Measurements from ENCODE around the gene PIP4K2A. TPM values are rescaled to one million over a fixed set of nuclear protein-coding genes. Genes with fewer than 3 reads are reported as not detected.

Gene PIP4K2A
- total RNA-seq, 4 donors from 2014 or later = 6.8 to 34.7 (median 15.4) TPM

DNA sequence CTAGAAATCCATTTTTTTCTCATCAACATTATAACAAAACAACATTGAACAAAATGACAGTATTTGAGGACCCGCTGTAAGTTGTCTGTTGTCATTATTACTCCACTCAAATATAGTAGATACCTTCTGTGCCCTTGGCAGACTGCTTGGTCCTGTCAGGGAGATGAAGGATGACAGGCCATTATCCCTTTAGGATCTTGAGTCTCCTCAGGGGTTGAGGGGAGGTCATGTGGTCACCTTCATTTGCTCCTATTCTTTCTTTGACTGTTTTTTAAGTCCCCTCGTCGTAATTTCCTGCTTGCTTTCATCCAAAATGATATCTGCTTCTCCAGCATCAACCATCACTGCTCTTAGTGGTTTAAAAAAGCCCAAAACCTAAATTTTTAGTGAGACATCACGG, 2.6 kb upstream of the PIP4K2A start:
- H3K27me3 ChIP-seq = no peaks in the 10 kb centered on the region
- TF ChIP-seq, protein P1, sequence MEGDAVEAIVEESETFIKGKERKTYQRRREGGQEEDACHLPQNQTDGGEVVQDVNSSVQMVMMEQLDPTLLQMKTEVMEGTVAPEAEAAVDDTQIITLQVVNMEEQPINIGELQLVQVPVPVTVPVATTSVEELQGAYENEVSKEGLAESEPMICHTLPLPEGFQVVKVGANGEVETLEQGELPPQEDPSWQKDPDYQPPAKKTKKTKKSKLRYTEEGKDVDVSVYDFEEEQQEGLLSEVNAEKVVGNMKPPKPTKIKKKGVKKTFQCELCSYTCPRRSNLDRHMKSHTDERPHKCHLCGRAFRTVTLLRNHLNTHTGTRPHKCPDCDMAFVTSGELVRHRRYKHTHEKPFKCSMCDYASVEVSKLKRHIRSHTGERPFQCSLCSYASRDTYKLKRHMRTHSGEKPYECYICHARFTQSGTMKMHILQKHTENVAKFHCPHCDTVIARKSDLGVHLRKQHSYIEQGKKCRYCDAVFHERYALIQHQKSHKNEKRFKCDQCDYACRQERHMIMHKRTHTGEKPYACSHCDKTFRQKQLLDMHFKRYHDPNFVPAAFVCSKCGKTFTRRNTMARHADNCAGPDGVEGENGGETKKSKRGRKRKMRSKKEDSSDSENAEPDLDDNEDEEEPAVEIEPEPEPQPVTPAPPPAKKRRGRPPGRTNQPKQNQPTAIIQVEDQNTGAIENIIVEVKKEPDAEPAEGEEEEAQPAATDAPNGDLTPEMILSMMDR (IDR thresholded peaks at IDR 0.05) = no peak
- TF ChIP-seq POLR2A (IDR thresholded peaks at IDR 0.05) = no peak
- DNase-seq = no peak
- H3K4me1 ChIP-seq = peaks cover 0 to 10% (median 7%) of the 10 kb centered on the region in 4 donors
- H3K4me3 ChIP-seq = no peak overlapping the region
- no peaks in the 10 kb centered on the region for H3K9me3 ChIP-seq
- H3K27ac ChIP-seq = no peak overlapping the region
- H3K36me3 ChIP-seq = no peaks in the 10 kb centered on the region

DNA sequence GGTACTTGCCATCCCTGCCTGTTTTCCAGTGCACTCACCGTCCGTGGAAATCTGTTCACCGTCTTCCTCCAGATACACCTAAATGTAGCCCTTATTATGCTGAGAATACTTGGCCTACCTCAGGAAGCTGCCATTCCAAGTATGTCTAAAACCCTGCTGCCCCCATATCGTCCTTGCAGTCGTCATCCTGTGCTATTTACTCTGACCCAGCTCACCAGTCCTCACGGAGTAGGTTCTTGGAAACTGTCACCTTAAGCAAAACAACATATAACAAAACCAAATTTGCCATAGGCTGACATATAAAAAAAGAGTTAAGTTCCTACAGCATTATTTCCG, 880 bp upstream of the PIP4K2A start:
- TF ChIP-seq, protein P1 (IDR thresholded peaks at IDR 0.05) = no peak
- no peak for TF ChIP-seq POLR2A (IDR thresholded peaks at IDR 0.05)
- H3K4me1 ChIP-seq = peaks cover 0 to 19% (median 8%) of the 10 kb centered on the region in 4 donors
- H3K27ac ChIP-seq = peak overlapping the region in 3 of 4 donors; percentile 83 to 95 (median 84)
- no peaks in the 10 kb centered on the region for H3K36me3 ChIP-seq
- peak overlapping the region in 1 of 4 donors; percentile 96 for H3K4me3 ChIP-seq
- no peak for DNase-seq
- no peaks in the 10 kb centered on the region for H3K9me3 ChIP-seq
- H3K27me3 ChIP-seq = no peaks in the 10 kb centered on the region

DNA sequence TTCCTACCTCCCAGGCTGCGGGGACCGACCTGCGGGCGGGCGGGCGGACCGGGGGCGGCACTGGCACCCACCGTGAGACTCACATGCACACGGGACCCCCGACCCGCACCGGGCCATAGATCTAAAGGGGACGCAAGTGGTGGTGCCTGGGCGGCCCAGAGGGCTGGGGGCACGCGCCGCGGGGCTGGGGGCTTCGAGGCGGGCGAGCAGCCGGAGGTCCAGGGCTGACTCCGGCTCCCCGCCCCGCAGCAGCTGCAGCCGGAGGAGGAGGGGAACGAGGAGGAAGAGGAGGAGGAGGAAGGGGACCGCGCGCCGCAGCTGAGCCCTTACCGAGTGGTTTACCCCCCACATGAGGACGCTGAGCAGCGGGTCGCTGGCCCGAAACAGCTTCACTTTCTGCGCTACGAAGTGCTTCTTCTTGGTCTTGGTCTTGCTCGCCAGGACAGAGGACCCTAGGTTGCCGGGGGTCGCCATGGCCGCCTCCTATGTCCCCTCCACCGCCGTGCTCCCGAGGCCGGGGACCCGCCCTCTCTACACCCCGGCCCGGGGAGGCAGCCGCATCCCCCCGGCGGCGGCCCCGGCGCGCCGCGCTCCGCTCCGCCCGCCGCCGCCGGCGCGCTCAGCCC, 412 bp downstream of the PIP4K2A start:
- H3K27ac ChIP-seq = peak overlapping the region; percentile 80 to 95 (median 90)
- DNase-seq = peak in 2 of 3 donors; percentile 40 to 71
- no peaks in the 10 kb centered on the region for H3K27me3 ChIP-seq
- H3K4me1 ChIP-seq = peaks cover 0 to 19% (median 11%) of the 10 kb centered on the region in 4 donors
- TF ChIP-seq, protein P1 (IDR thresholded peaks at IDR 0.05) = no peak
- TF ChIP-seq POLR2A (IDR thresholded peaks at IDR 0.05) = no peak
- no peaks in the 10 kb centered on the region for H3K9me3 ChIP-seq
- peak overlapping the region; percentile 79 to 96 (median 89) for H3K4me3 ChIP-seq
- no peaks in the 10 kb centered on the region for H3K36me3 ChIP-seq

DNA sequence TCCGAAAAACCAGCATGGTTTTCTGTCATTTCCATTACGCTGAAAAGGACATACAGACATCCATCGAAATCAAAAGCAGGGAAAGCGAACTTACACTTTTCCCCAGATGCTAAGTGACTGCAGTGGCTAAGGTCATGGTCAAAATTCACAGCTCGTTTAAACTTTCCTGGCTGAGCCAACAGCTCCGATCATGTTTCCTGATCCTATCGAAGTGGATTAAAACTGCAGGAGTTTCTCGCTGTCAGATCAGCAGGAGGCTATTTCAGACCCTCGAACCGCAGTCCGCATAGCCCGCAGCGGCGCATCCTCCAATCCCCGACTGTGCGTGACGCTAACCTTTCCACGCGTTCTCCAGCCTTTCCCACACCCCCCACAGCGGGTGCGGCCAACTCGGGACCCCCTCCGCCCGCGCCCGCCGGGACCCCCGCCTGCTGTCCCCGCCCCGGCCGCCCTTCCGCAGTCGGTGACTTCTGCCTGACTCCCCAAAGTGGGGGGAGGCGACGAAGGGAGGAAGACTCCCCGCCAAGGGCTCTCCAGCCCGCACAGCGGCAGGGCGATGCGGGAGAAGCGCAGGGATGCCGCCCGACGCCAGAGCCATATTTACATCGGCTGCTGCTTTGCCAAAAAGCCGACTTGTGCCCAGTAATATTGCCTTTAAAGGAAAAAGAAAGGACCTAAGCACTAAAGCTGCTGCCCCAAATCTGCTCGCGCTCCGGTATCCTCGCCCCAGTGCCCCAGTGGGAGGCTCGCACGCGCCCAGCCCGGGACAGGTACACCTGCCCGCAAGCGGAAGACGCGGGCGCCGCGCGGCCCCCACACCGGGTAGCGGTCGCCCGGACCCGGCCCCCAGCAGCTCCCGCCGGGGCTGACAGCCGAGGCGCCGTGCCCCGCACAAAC, 1.2 kb downstream of the PIP4K2A start:
- Histone ChIP-seq H3K27ac (peak overlapping the region; percentile 80 to 95 (median 90)), H3K4me1 (peaks cover 0 to 19% (median 11%) of the 10 kb centered on the region in 4 donors), H3K4me3 (peak overlapping the region; percentile 79 to 96 (median 89)), H3K27me3 (no peaks in the 10 kb centered on the region), H3K36me3 (no peaks in the 10 kb centered on the region), H3K9me3 (no peaks in the 10 kb centered on the region)
- peak; percentile 56 to 65 (median 57) for DNase-seq
- TF ChIP-seq, protein P1 (IDR thresholded peaks at IDR 0.05) = no peak
- TF ChIP-seq POLR2A (IDR thresholded peaks at IDR 0.05) = no peak

DNA sequence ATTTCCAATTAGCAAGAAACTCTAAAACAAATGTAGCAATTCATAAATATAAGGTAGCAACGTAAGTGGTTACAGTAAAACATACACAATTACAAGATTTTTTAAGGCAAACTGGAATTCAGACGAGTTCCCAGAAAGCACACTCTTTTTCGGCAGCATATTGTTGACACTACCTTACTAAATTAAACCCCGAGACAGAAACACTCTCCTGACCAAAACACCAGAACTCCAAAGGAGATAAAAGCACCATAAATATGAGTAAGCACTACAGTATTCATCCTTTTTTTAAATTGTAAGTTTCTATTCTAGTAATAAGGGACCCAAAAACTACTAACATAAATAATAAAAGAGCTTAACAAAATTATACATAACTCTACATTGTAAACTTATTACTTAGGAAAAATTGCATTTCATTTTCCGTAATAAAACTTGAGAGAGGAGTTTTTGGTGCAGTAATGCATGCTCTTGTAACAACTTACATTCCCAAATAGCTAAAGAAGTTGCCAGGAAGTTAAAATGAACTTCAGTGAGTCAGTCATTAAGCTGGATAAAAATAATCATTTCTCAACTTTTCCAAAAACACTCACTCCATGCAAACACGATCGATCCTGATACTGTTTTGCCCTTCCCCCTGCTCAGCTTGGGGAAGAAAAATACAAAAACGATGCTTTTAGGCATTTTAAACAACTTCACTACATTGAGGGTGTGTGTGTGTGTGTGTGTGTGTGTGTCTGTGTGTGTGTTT, 2.0 kb downstream of the PIP4K2A start:
- no peaks in the 10 kb centered on the region for H3K27me3 ChIP-seq
- peak overlapping the region; percentile 79 to 96 (median 89) for H3K4me3 ChIP-seq
- no peaks in the 10 kb centered on the region for H3K9me3 ChIP-seq
- DNase-seq = no peak
- H3K4me1 ChIP-seq = peaks cover 0 to 19% (median 11%) of the 10 kb centered on the region in 4 donors
- TF ChIP-seq POLR2A (IDR thresholded peaks at IDR 0.05) = no peak
- TF ChIP-seq, protein P1 (IDR thresholded peaks at IDR 0.05) = no peak
- H3K27ac ChIP-seq = peak overlapping the region; percentile 80 to 95 (median 90)
- no peaks in the 10 kb centered on the region for H3K36me3 ChIP-seq
